ENCODE data around the gene FAM3D. TPM values are rescaled to one million over a fixed set of nuclear protein-coding genes. Genes with fewer than 3 reads are reported as not detected.
A peak's percentile ranks its signal among the peaks of the same experiment; 100 is the strongest.
"Not testable (repeated sequence)": the region's sequence is repeated elsewhere in the genome, so short reads cannot be mapped to it uniquely, and the experiment has no call there.

The FAM3D gene
- total and polyA plus RNA-seq, 2 donors from 2014 or later: 0.41 to 0.60 TPM

GRCh38 chr3:58680879-58681525 is 14.4 kb upstream of the FAM3D start:
- Histone ChIP-seq H3K4me3 (ENCODE audit: low read length in 3 of 3) (no peak overlapping the region), H3K4me1 (ENCODE audit: control insufficient read depth in 2 of 3, insufficient read depth in 2 of 3, low read depth in 1 of 3, low read length in 3 of 3) (no peaks in the 10 kb centered on the region), H3K9ac (ENCODE audit: low read length in 3 of 3) (no peak overlapping the region), H3K36me3 (ENCODE audit: control insufficient read depth in 2 of 3, insufficient read depth in 3 of 3, low read length in 3 of 3) (no peaks in the 10 kb centered on the region), H3K27me3 (ENCODE audit: control insufficient read depth, insufficient read depth, low read length) (no peaks in the 10 kb centered on the region), H3K27ac (ENCODE audit: low read depth in 2 of 2, low read length in 2 of 2) (no peak overlapping the region), H3K9me3 (ENCODE audit: control insufficient read depth in 2 of 3, insufficient read depth in 1 of 3, low read length in 3 of 3) (no peaks in the 10 kb centered on the region)
- no peak for FAIRE-seq
- no peak for TF ChIP-seq CTCF (IDR thresholded peaks at IDR 0.05; ENCODE audit: borderline replicate concordance, extremely low read depth, insufficient read depth)
- intact Hi-C loops (cut with DNase I): no loop called here
- no peak for DNase-seq

- H3K27me3 ChIP-seq (ENCODE audit: control insufficient read depth, insufficient read depth, low read length): no peaks in the 10 kb centered on the region
Measured at GRCh38 chr3:58679974-58680666, 13.5 kb upstream of the FAM3D start.

GRCh38 chr3:58679446-58679845 is 12.9 kb upstream of the FAM3D start:
- TF ChIP-seq CTCF (IDR thresholded peaks at IDR 0.05; ENCODE audit: borderline replicate concordance, extremely low read depth, insufficient read depth): no peak
- Histone ChIP-seq H3K4me3 (ENCODE audit: low read length in 3 of 3) (no peak overlapping the region), H3K27ac (ENCODE audit: low read depth in 2 of 2, low read length in 2 of 2) (no peak overlapping the region), H3K9me3 (ENCODE audit: control insufficient read depth in 2 of 3, insufficient read depth in 1 of 3, low read length in 3 of 3) (no peaks in the 10 kb centered on the region), H3K9ac (ENCODE audit: low read length in 3 of 3) (no peak overlapping the region), H3K4me1 (ENCODE audit: control insufficient read depth in 2 of 3, insufficient read depth in 2 of 3, low read depth in 1 of 3, low read length in 3 of 3) (no peaks in the 10 kb centered on the region), H3K27me3 (ENCODE audit: control insufficient read depth, insufficient read depth, low read length) (no peaks in the 10 kb centered on the region), H3K36me3 (ENCODE audit: control insufficient read depth in 2 of 3, insufficient read depth in 3 of 3, low read length in 3 of 3) (no peaks in the 10 kb centered on the region)
- intact Hi-C loops (cut with DNase I): no loop called here
- DNase-seq: no peak
- FAIRE-seq: no peak

More at GRCh38 chr3:58679974-58680666, 13.5 kb upstream of the FAM3D start:
- DNase-seq (peak in 2 of 5 donors; percentile 22 to 23), FAIRE-seq (no peak)
- no peak for TF ChIP-seq CTCF (IDR thresholded peaks at IDR 0.05; ENCODE audit: borderline replicate concordance, extremely low read depth, insufficient read depth)
- no peak overlapping the region for H3K9ac ChIP-seq (ENCODE audit: low read length in 3 of 3)
- H3K4me1 ChIP-seq (ENCODE audit: control insufficient read depth in 2 of 3, insufficient read depth in 2 of 3, low read depth in 1 of 3, low read length in 3 of 3): no peaks in the 10 kb centered on the region
- H3K36me3 ChIP-seq (ENCODE audit: control insufficient read depth in 2 of 3, insufficient read depth in 3 of 3, low read length in 3 of 3): no peaks in the 10 kb centered on the region
- H3K27ac ChIP-seq (ENCODE audit: low read depth in 2 of 2, low read length in 2 of 2): no peak overlapping the region
- H3K4me3 ChIP-seq (ENCODE audit: low read length in 3 of 3): no peak overlapping the region
- no peaks in the 10 kb centered on the region for H3K9me3 ChIP-seq (ENCODE audit: control insufficient read depth in 2 of 3, insufficient read depth in 1 of 3, low read length in 3 of 3)
- intact Hi-C loops (cut with DNase I): no loop called here

- H3K27ac ChIP-seq (ENCODE audit: low read depth in 2 of 2, low read length in 2 of 2); H3K27me3 ChIP-seq (ENCODE audit: control insufficient read depth, insufficient read depth, low read length); H3K9me3 ChIP-seq (ENCODE audit: control insufficient read depth in 2 of 3, insufficient read depth in 1 of 3, low read length in 3 of 3); H3K4me1 ChIP-seq (ENCODE audit: control insufficient read depth in 2 of 3, insufficient read depth in 2 of 3, low read depth in 1 of 3, low read length in 3 of 3); intact Hi-C loops (cut with DNase I); FAIRE-seq; H3K36me3 ChIP-seq (ENCODE audit: control insufficient read depth in 2 of 3, insufficient read depth in 3 of 3, low read length in 3 of 3); H3K4me3 ChIP-seq (ENCODE audit: low read length in 3 of 3); H3K9ac ChIP-seq (ENCODE audit: low read length in 3 of 3); DNase-seq: not testable (repeated sequence)
Measured at GRCh38 chr3:58678177-58678970, 11.8 kb upstream of the FAM3D start.
